ENCODE results near the gene TNFRSF4.
"Not testable (repeated sequence)": the region's sequence is repeated elsewhere in the genome, so short reads cannot be mapped to it uniquely, and the experiment has no call there.

TNFRSF4 gene

GRCh38 chr1:1197551-1198422 lies 16.2 kb downstream of the TNFRSF4 start:
- no peak for TF ChIP-seq CTCF (conservative IDR thresholded peaks at IDR 0.05)
- TF ChIP-seq ZFX (IDR thresholded peaks at IDR 0.05), result no peak
- no peak overlapping the region for H3K27ac ChIP-seq

- no peak for TF ChIP-seq ZFX (IDR thresholded peaks at IDR 0.05)
- TF ChIP-seq CTCF (conservative IDR thresholded peaks at IDR 0.05), result no peak
- no peak overlapping the region for H3K27ac ChIP-seq
Measured at GRCh38 chr1:1197188-1197500, 16.8 kb downstream of the TNFRSF4 start.

- TF ChIP-seq CTCF (conservative IDR thresholded peaks at IDR 0.05), result no peak
- no peak for TF ChIP-seq ZFX (IDR thresholded peaks at IDR 0.05)
- H3K27ac ChIP-seq, result no peak overlapping the region
Measured at GRCh38 chr1:1196431-1197187, 17.3 kb downstream of the TNFRSF4 start.

GRCh38 chr1:1195726-1196125 lies 18.2 kb downstream of the TNFRSF4 start:
- H3K27ac ChIP-seq, result not testable (repeated sequence)

- no peak overlapping the region for H3K27ac ChIP-seq
- TF ChIP-seq ZFX (IDR thresholded peaks at IDR 0.05) (no peak), CTCF (conservative IDR thresholded peaks at IDR 0.05) (no peak)
Measured at GRCh38 chr1:1194723-1195122, 19.2 kb downstream of the TNFRSF4 start.

- H3K27ac ChIP-seq, result no peak overlapping the region
- no peak for TF ChIP-seq ZFX (IDR thresholded peaks at IDR 0.05)
- TF ChIP-seq CTCF (conservative IDR thresholded peaks at IDR 0.05), result no peak
Measured at GRCh38 chr1:1191734-1192133, 22.2 kb downstream of the TNFRSF4 start.

- no peak overlapping the region for H3K27ac ChIP-seq
- no peak for TF ChIP-seq ZFX (IDR thresholded peaks at IDR 0.05)
- no peak for TF ChIP-seq CTCF (conservative IDR thresholded peaks at IDR 0.05)
Measured at GRCh38 chr1:1189111-1189510, 24.8 kb downstream of the TNFRSF4 start.
